H9 (cell line): ENCODE measurements around the gene NDUFS3. TPM values are rescaled to one million over a fixed set of nuclear protein-coding genes. Genes with fewer than 3 reads are reported as not detected.
A peak's percentile ranks its signal among the peaks of the same experiment; 100 is the strongest.

Experiments
- DNase-seq: peaks from one replicate; pipeline ENCODE4 v3.0.0-alpha.2; 2017
- H2AFZ ChIP-seq: one replicate; pipeline ENCODE4 v1.6.1; 2013; ENCODE audit warnings: mild to moderate bottlenecking, low read length, control low read depth, moderate library complexity
- H2AK5ac ChIP-seq: 2 replicates; pipeline ENCODE4 v1.6.1; 2013; ENCODE audit warnings: low read length, control low read depth, mixed read lengths; ENCODE audit not compliant: insufficient read length
- H2BK120ac ChIP-seq: one replicate; pipeline ENCODE4 v1.6.1; 2013; ENCODE audit warnings: low read depth, mild to moderate bottlenecking, low read length, control low read depth, inconsistent platforms; ENCODE audit not compliant: poor library complexity, severe bottlenecking
- H2BK12ac ChIP-seq: 2 replicates; pipeline ENCODE4 v1.6.1; 2013; ENCODE audit warnings: low read length, control low read depth, mixed read lengths, low read depth; ENCODE audit not compliant: insufficient read length
- H2BK15ac ChIP-seq: 2 replicates; pipeline ENCODE4 v1.6.1; 2013; ENCODE audit warnings: low read depth, low read length, control low read depth
- H2BK20ac ChIP-seq: one replicate; pipeline ENCODE4 v1.6.1; 2013; ENCODE audit warnings: low read depth, mild to moderate bottlenecking, low read length, control low read depth, inconsistent platforms; ENCODE audit not compliant: poor library complexity, severe bottlenecking
- H2BK5ac ChIP-seq: 2 replicates; pipeline ENCODE4 v1.6.1; 2013; ENCODE audit warnings: low read length, control low read depth, mixed read lengths; ENCODE audit not compliant: insufficient read length
- H3K14ac ChIP-seq: 2 replicates; pipeline ENCODE4 v1.6.1; 2013; ENCODE audit warnings: low read length, control low read depth; ENCODE audit not compliant: insufficient read depth
- H3K18ac ChIP-seq: 2 replicates; pipeline ENCODE4 v1.6.1; 2013; ENCODE audit warnings: low read depth, mild to moderate bottlenecking, mixed read lengths, low read length, control low read depth; ENCODE audit not compliant: insufficient read length
- H3K23ac ChIP-seq: 2 replicates; pipeline ENCODE4 v1.6.1; 2013; ENCODE audit warnings: low read length, control low read depth, mixed read lengths, low read depth; ENCODE audit not compliant: insufficient read length
- H3K23me2 ChIP-seq: 2 replicates; pipeline ENCODE4 v1.6.1; 2013; ENCODE audit warnings: low read depth, mild to moderate bottlenecking, mixed read lengths, low read length, control low read depth; ENCODE audit not compliant: insufficient read length, poor library complexity, severe bottlenecking
- H3K27ac ChIP-seq: 2 replicates; pipeline ENCODE4 v1.5.1; 2013; ENCODE audit warnings: low read length, control low read depth, mixed read lengths, low read depth; ENCODE audit not compliant: insufficient read length
- H3K27me3 ChIP-seq: 2 replicates; pipeline ENCODE4 v1.6.1; 2013; ENCODE audit warnings: low read length, control low read depth, inconsistent platforms; ENCODE audit not compliant: insufficient read depth
- H3K4ac ChIP-seq: 2 replicates; pipeline ENCODE4 v1.6.1; 2013; ENCODE audit warnings: low read depth, mild to moderate bottlenecking, control low read depth, inconsistent platforms, low read length, moderate library complexity
- H3K4me1 ChIP-seq: 2 replicates; pipeline ENCODE4 v1.6.1; 2013; ENCODE audit warnings: low read length, control low read depth, inconsistent platforms; ENCODE audit not compliant: insufficient read depth
- H3K4me2 ChIP-seq: 2 replicates; pipeline ENCODE4 v1.6.1; 2013; ENCODE audit warnings: low read length, control low read depth, mixed read lengths; ENCODE audit not compliant: insufficient read length, insufficient read depth
- H3K56ac ChIP-seq: 2 replicates; pipeline ENCODE4 v1.6.1; 2013; ENCODE audit warnings: low read depth, mild to moderate bottlenecking, mixed read lengths, low read length, control low read depth; ENCODE audit not compliant: insufficient read length
- H3K79me1 ChIP-seq: 2 replicates; pipeline ENCODE4 v1.6.1; 2013; ENCODE audit warnings: low read depth, mild to moderate bottlenecking, moderate library complexity, low read length, control low read depth, inconsistent platforms; ENCODE audit not compliant: insufficient read depth, poor library complexity, severe bottlenecking
- H3K79me2 ChIP-seq: 2 replicates; pipeline ENCODE4 v1.6.1; 2013; ENCODE audit warnings: low read length, control low read depth, inconsistent platforms; ENCODE audit not compliant: insufficient read depth
- H3K9ac ChIP-seq: 2 replicates; pipeline ENCODE4 v1.6.1; 2013; ENCODE audit warnings: low read length, control low read depth, mixed read lengths; ENCODE audit not compliant: insufficient read length; ENCODE audit errors: extremely low read depth
- H3K9me3 ChIP-seq: one replicate; pipeline ENCODE4 v1.6.1; 2013; ENCODE audit warnings: low read depth, low read length, inconsistent platforms; ENCODE audit not compliant: control insufficient read depth
- H3T11ph ChIP-seq: one replicate; pipeline ENCODE4 v1.6.1; 2013; ENCODE audit warnings: mild to moderate bottlenecking, low read length, control low read depth, inconsistent platforms
- H4K20me1 ChIP-seq: one replicate; pipeline ENCODE4 v1.6.1; 2013; ENCODE audit not compliant: control insufficient read depth, insufficient read length, insufficient read depth
- H4K5ac ChIP-seq: 2 replicates; pipeline ENCODE4 v1.6.1; 2013; ENCODE audit warnings: low read depth, mild to moderate bottlenecking, mixed read lengths, low read length, control low read depth; ENCODE audit not compliant: insufficient read length
- H4K8ac ChIP-seq: replicated peaks from 2 replicates; pipeline ENCODE4 v1.6.1; 2013; ENCODE audit warnings: low read length, control low read depth, mixed read lengths, low read depth; ENCODE audit not compliant: insufficient read length
- H4K91ac ChIP-seq: 2 replicates; pipeline ENCODE4 v1.6.1; 2013; ENCODE audit warnings: low read depth, mild to moderate bottlenecking, moderate library complexity, mixed read lengths, low read length, control low read depth; ENCODE audit not compliant: insufficient read length
- H3K27ac Mint-ChIP-seq, 3 experiments: 2 replicates in 2 of 3; 3 replicates in 1 of 3; pipeline ENCODE4 v1.8.0; 2020 to 2021; ENCODE audit warnings: mixed read lengths in 3 of 3, mild to moderate bottlenecking in 1 of 3, moderate library complexity in 1 of 3
- H3K27me3 Mint-ChIP-seq: 2 replicates; pipeline ENCODE4 v1.8.0; 2021; ENCODE audit warnings: low read depth, mild to moderate bottlenecking, moderate library complexity, mixed read lengths
- H3K36me3 Mint-ChIP-seq, 3 experiments: 2 replicates in 2 of 3; 3 replicates in 1 of 3; pipeline ENCODE4 v1.8.0; 2020 to 2021; ENCODE audit warnings: low read depth in 3 of 3, mixed read lengths in 3 of 3; ENCODE audit not compliant: insufficient read depth in 1 of 3
- H3K4me1 Mint-ChIP-seq, 2 experiments: 2 replicates each; pipeline ENCODE4 v1.8.0; 2020; ENCODE audit warnings: mixed read lengths in 2 of 2
- H3K4me3 Mint-ChIP-seq, 2 experiments: 2 replicates in 1 of 2; 3 replicates in 1 of 2; pipeline ENCODE4 v1.8.0; 2020 to 2021; ENCODE audit warnings: mild to moderate bottlenecking in 2 of 2, mixed read lengths in 2 of 2, moderate library complexity in 1 of 2
- H3K9me3 Mint-ChIP-seq, 2 experiments: 2 replicates in 1 of 2; 3 replicates in 1 of 2; pipeline ENCODE4 v1.8.0; 2020; ENCODE audit warnings: mild to moderate bottlenecking in 2 of 2, mixed read lengths in 2 of 2, moderate library complexity in 1 of 2
- CTCF ChIP-seq: fragments of 200-600 bp; sonication (generic); conservative IDR thresholded peaks from 3 replicates; pipeline ENCODE4 v1.8.0; 2021; ENCODE audit warnings: antibody characterized with exemption, mild to moderate bottlenecking
- WGBS: extraction: QIAGEN DNeasy Blood & Tissue Kit; methylation state at CpG from one replicate; pipeline ENCODE4 v1.1.7; 2013; ENCODE audit warnings: missing lambda C conversion rate, low lambda C conversion rate, mixed read lengths; ENCODE audit not compliant: insufficient read length; ENCODE audit errors: extremely low coverage; 5-methylcytosine and 5-hydroxymethylcytosine counted together
- total RNA-seq: library from RNA; stranded (reverse); gene quantifications from 2 replicates; pipeline ENCODE4 v1.2.1, GENCODE V29; 2021

The NDUFS3 gene
- total RNA-seq, 1 experiment from 2014 or later, result 144 TPM

DNA sequence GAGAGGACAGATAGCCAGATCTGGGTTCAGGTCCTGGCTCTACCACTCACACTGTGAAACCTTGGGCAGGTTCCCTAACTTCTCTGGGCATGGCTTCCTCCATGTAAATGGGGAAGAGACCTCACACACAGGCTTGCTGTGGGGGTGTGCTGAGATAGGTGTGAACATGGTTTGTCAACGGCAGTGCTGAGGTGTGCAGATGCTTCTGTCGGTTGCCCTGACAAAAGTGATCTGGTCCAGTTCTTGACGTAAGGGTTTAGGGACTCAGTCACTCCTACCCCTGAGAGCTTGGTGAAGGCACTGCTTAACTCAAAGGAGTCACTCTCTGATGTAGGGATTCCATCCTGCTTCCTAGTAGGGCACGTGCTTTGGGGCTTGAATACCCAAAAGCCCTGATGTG, 13.4 kb downstream of the NDUFS3 start:
- H4K5ac ChIP-seq, result no peak overlapping the region
- H2BK5ac ChIP-seq, result no peak overlapping the region
- H3K4ac ChIP-seq, result no peak overlapping the region
- H3K23ac ChIP-seq, result no peak overlapping the region
- no peak for TF ChIP-seq CTCF
- peaks cover 10% of the 10 kb centered on the region; the same call in 1 of the 2 replicates for H3K27me3 ChIP-seq
- no peaks in the 10 kb centered on the region for H3K79me2 ChIP-seq
- no peak overlapping the region for H3K9ac ChIP-seq
- no peak overlapping the region for H2AK5ac ChIP-seq
- H3K27me3 Mint-ChIP-seq, result peaks cover 41% of the 10 kb centered on the region
- no peak overlapping the region for H2BK120ac ChIP-seq
- peak overlapping the region in 1 of 3 experiments; percentile 74; a peak in 1 of 7 replicates for H3K27ac Mint-ChIP-seq
- H3K14ac ChIP-seq, result no peak overlapping the region
- no peak overlapping the region for H4K8ac ChIP-seq
- H3K27ac ChIP-seq, result no peak overlapping the region
- H4K91ac ChIP-seq, result no peak overlapping the region
- no peak overlapping the region for H2BK20ac ChIP-seq
- peak overlapping the region in 1 of 2 experiments; percentile 93; a peak in 3 of 5 replicates for H3K4me3 Mint-ChIP-seq
- no peaks in the 10 kb centered on the region for H3K79me1 ChIP-seq
- H3T11ph ChIP-seq, result no peak overlapping the region
- no peak overlapping the region for H3K4me2 ChIP-seq
- no peaks in the 10 kb centered on the region; a peak in 1 of 5 replicates for H3K9me3 Mint-ChIP-seq
- H3K36me3 Mint-ChIP-seq, result no peaks in the 10 kb centered on the region
- WGBS, result no CpG with 5 or more reads among the region's 4 CpGs
- H3K4me1 ChIP-seq, result no peaks in the 10 kb centered on the region
- no peaks in the 10 kb centered on the region for H4K20me1 ChIP-seq
- no peak for DNase-seq
- no peak overlapping the region for H2AFZ ChIP-seq
- H3K23me2 ChIP-seq, result peaks cover 13% of the 10 kb centered on the region
- no peak overlapping the region for H2BK12ac ChIP-seq
- no peak overlapping the region for H3K56ac ChIP-seq
- no peaks in the 10 kb centered on the region for H3K9me3 ChIP-seq
- no peak overlapping the region for H3K18ac ChIP-seq
- H2BK15ac ChIP-seq, result no peak overlapping the region
- H3K4me1 Mint-ChIP-seq, result peaks cover 14 to 22% of the 10 kb centered on the region in 2 experiments
